Measurements from ENCODE around the gene INAFM2.

INAFM2 gene

GRCh38 chr15:40289140-40289775 lies 34.2 kb upstream of the INAFM2 start:
- DNase-seq: no peak

- no peak for DNase-seq
These were observed 33.0 kb upstream of the INAFM2 start for GRCh38 chr15:40290545-40290917.

GRCh38 chr15:40290918-40291574 lies 32.4 kb upstream of the INAFM2 start:
- DNase-seq: no peak

- DNase-seq: no peak
These were observed 31.2 kb upstream of the INAFM2 start for GRCh38 chr15:40292246-40292645.

GRCh38 chr15:40293006-40293405 lies 30.5 kb upstream of the INAFM2 start:
- DNase-seq: no peak

- DNase-seq: no peak
These were observed 29.3 kb upstream of the INAFM2 start for GRCh38 chr15:40293905-40294895.

- DNase-seq: no peak
These were observed 28.2 kb upstream of the INAFM2 start for GRCh38 chr15:40295297-40295696.

GRCh38 chr15:40295877-40296560 lies 27.5 kb upstream of the INAFM2 start:
- DNase-seq: no peak

GRCh38 chr15:40296561-40297230 lies 26.8 kb upstream of the INAFM2 start:
- no peak for DNase-seq

GRCh38 chr15:40297356-40297755 lies 26.1 kb upstream of the INAFM2 start:
- DNase-seq: no peak

- no peak for DNase-seq
These were observed 25.1 kb upstream of the INAFM2 start for GRCh38 chr15:40298216-40298935.

- DNase-seq: no peak
These were observed 23.1 kb upstream of the INAFM2 start for GRCh38 chr15:40300367-40300766.

GRCh38 chr15:40300771-40301170 lies 22.7 kb upstream of the INAFM2 start:
- DNase-seq: no peak

GRCh38 chr15:40301467-40302179 lies 21.9 kb upstream of the INAFM2 start:
- DNase-seq: no peak

GRCh38 chr15:40302288-40302886 lies 21.1 kb upstream of the INAFM2 start:
- DNase-seq: no peak

GRCh38 chr15:40302981-40303380 lies 20.5 kb upstream of the INAFM2 start:
- DNase-seq: no peak

- no peak for DNase-seq
These were observed 19.9 kb upstream of the INAFM2 start for GRCh38 chr15:40303576-40303975.

GRCh38 chr15:40305281-40305680 lies 18.2 kb upstream of the INAFM2 start:
- DNase-seq: no peak

GRCh38 chr15:40306371-40306770 lies 17.1 kb upstream of the INAFM2 start:
- DNase-seq: no peak

- no peak for DNase-seq
These were observed 16.6 kb upstream of the INAFM2 start for GRCh38 chr15:40306908-40307307.

Data from activated T-cell treated with anti-CD3 and anti-CD28 coated beads for 4 hours (primary cell).